T47D (cell line): ENCODE data around the gene UCK1.

Experiments
- DNase-seq, 2 experiments: peaks; one replicate each; pipeline versions ENCODE4 v3.0.0 to v3.0.0-alpha.2; 2011 to 2012; ENCODE audit warnings: low read depth in 1 of 2, low spot score in 1 of 2
- JUND ChIP-seq: IDR thresholded peaks from 2 replicates; pipeline ENCODE4 v1.6.1; 2012; ENCODE audit warnings: low read depth
- in situ Hi-C: cut with HindIII; loops from 2 replicates; pipeline ENCODE4 v1.10.0; 2016; ENCODE audit warnings: low sequenced_read_pairs, low pct_unique_long_range_greater_than_20kb

Gene UCK1

GRCh38 chr9:131511416-131511815 is 19.6 kb downstream of the UCK1 start:
- no peak for TF ChIP-seq JUND
- in situ Hi-C loops = no loop called here
- DNase-seq = no peak

- in situ Hi-C loops = no loop called here
These were observed 26.1 kb downstream of the UCK1 start for GRCh38 chr9:131505012-131505411.

GRCh38 chr9:131503626-131504465 is 27.2 kb downstream of the UCK1 start:
- peak; percentile 63 to 77 for DNase-seq
- TF ChIP-seq JUND = no peak
- in situ Hi-C loops = no loop called here

More at GRCh38 chr9:131505012-131505411, 26.1 kb downstream of the UCK1 start:
- TF ChIP-seq JUND = no peak
- DNase-seq = no peak

- no peak for TF ChIP-seq JUND
- peak; percentile 93 to 98 for DNase-seq
These were observed 28.1 kb downstream of the UCK1 start, which contains the start of gene POMT1 for GRCh38 chr9:131502781-131503625. Gene POMT1, plus strand, starts transcription at chr9:131502918. Its CDS starts 1,301 bp downstream, at chr9:131504219.

GRCh38 chr9:131500939-131501541 is 30.0 kb downstream of the UCK1 start:
- in situ Hi-C loops = no loop called here
- no peak for TF ChIP-seq JUND
- DNase-seq = peak in 1 of 2 experiments; percentile 44

More at GRCh38 chr9:131502781-131503625, 28.1 kb downstream of the UCK1 start, which contains the start of gene POMT1:
- in situ Hi-C loops = no loop called here

GRCh38 chr9:131500377-131500776 is 30.7 kb downstream of the UCK1 start:
- DNase-seq = no peak
- no peak for TF ChIP-seq JUND
- in situ Hi-C loops = no loop called here

GRCh38 chr9:131499254-131499767 is 31.8 kb downstream of the UCK1 start:
- in situ Hi-C loops = no loop called here
- TF ChIP-seq JUND = no peak

GRCh38 chr9:131496844-131497405 is 34.1 kb downstream of the UCK1 start:
- in situ Hi-C loops = no loop called here
- TF ChIP-seq JUND = no peak

More at GRCh38 chr9:131499254-131499767, 31.8 kb downstream of the UCK1 start:
- no peak for DNase-seq

GRCh38 chr9:131495785-131496184 is 35.3 kb downstream of the UCK1 start:
- no peak for TF ChIP-seq JUND
- no peak for DNase-seq
- in situ Hi-C loops = no loop called here

More at GRCh38 chr9:131496844-131497405, 34.1 kb downstream of the UCK1 start:
- no peak for DNase-seq

GRCh38 chr9:131494296-131494870 is 36.7 kb downstream of the UCK1 start:
- TF ChIP-seq JUND = no peak
- in situ Hi-C loops = no loop called here

GRCh38 chr9:131492070-131492469 is 39.0 kb downstream of the UCK1 start:
- no peak for DNase-seq
- in situ Hi-C loops = no loop called here

More at GRCh38 chr9:131494296-131494870, 36.7 kb downstream of the UCK1 start:
- no peak for DNase-seq

More at GRCh38 chr9:131492070-131492469, 39.0 kb downstream of the UCK1 start:
- TF ChIP-seq JUND = no peak
